D721Med (cell line): ENCODE measurements around the gene RNF17.

Experiments
- DNase-seq: peaks from one replicate; pipeline ENCODE4 v3.0.0; 2011; ENCODE audit warnings: low spot score; ENCODE audit not compliant: insufficient read length
- FAIRE-seq: peaks from 2 replicates; lab custom pipeline; 2011; peaks lifted over from hg19 to GRCh38; lab: Jason Lieb, UNC
- TF ChIP-seq, protein P1 (sequence below): IDR thresholded peaks from 2 replicates; pipeline ENCODE4 v1.5.1; 2012; ENCODE audit warnings: mild to moderate bottlenecking, control low read depth; ENCODE audit not compliant: insufficient read depth; ENCODE audit errors: missing control alignments

RNF17 gene

DNA sequence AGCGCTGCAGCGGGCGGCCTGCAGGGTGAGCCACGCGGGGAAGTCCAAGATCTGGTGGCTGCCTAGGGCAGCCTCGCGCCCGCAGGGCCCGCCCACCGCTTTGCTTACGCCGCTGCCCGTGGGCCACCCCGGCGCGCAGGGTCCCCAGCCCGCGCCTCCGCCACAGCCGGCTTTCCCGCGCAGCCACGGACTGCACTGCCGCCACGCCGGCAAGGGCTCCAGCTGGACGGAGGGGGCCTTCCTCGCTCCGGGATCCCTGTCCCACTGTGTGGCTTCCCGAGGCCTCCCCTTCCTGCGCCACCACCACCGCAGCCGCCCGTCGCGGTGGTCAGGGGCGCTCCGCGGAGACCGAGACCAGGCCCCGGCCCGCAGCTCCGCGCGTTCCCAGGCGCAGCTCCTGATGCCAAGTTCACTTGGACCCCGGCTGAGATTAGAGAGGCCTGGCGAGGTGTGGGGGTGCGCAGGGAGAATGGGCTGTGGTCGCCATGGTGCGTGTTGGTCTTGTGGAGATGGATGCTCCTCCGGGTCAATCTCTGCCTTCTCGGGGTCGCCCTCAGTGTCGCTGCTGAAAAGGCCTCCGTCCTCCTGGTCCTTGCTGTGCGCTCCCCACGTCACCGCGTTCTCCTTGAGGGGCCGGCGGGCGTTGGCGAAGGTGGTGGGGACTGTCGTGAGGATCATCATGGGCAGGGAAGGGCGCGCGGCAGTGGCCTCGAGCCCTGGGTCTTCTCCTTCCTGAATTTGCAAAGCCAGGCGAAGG lies 17.9 kb upstream of the RNF17 start:
- FAIRE-seq (no peak), DNase-seq (no peak)
- TF ChIP-seq, protein P1, sequence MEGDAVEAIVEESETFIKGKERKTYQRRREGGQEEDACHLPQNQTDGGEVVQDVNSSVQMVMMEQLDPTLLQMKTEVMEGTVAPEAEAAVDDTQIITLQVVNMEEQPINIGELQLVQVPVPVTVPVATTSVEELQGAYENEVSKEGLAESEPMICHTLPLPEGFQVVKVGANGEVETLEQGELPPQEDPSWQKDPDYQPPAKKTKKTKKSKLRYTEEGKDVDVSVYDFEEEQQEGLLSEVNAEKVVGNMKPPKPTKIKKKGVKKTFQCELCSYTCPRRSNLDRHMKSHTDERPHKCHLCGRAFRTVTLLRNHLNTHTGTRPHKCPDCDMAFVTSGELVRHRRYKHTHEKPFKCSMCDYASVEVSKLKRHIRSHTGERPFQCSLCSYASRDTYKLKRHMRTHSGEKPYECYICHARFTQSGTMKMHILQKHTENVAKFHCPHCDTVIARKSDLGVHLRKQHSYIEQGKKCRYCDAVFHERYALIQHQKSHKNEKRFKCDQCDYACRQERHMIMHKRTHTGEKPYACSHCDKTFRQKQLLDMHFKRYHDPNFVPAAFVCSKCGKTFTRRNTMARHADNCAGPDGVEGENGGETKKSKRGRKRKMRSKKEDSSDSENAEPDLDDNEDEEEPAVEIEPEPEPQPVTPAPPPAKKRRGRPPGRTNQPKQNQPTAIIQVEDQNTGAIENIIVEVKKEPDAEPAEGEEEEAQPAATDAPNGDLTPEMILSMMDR = no peak

DNA sequence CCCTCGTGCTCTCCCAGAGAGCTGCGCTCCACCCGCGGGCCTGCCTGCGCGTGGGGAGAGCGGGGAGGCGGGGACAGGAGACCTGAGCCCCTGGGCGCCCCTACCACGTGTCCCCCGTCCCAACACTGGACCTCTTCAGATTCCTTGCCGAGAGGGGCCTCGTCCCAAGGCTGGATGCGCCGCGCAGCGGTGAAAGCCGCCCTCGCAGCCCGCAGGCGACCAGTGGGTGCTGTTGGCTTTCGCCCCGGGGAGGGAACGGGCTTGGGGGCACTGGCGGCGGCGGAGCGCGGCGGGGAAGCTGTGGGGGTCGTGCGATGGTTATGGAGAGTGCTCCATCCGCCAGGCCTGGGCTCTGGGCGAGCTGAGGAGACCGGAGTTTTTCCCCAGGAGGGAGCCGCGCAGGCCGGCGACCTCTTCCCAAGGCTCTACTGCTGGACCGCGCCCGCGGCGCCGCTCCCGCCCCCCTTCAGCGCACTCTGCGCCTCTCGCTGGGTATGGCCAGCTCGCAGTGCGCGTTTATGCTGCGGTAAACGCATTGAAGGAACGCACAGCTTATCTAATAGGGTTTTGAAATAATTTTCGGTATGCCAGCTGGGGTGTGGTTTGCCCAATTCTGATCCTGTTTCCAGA lies 17.2 kb upstream of the RNF17 start:
- DNase-seq (no peak), FAIRE-seq (no peak)
- TF ChIP-seq, protein P1 = no peak

DNA sequence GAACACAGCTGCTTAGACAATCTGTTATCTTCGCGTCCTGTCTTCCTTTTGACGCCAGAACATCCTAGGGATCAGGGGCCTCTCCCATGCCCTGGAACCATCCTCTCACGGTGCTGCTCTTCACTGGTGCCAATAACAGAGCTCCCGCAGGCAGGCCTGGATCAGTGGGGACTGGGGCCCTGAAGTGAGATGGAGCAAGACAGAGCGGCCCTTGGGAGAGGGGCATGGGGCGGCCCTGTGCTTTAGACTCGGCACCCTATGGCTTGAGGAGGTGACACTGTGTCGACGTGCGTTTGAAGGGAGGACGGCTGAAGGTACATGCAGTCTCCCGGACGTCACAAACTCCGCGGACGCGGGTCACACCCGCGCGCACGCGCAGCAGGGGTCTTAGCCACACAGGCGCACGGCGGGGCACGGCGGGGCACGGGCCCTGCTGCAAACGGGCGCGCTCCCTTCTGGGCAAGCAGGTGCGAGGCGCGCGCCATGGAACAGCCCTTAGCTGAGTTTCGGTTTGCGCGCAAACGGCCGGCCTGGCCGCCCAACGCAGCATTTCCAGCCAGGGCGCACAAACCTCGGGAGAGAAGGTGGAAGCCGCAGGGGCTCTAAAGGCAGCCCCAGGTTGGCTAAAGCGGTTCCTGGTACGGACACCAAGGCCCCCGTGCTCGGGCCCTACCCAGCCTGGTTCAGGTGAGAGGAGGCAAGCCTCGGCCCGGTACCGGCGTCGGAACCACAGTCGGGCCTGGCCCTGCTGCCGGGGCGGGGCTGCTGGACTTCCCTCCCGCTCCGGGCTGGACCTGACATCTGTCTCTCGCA lies 16.5 kb upstream of the RNF17 start:
- FAIRE-seq (no peak), DNase-seq (no peak)

GRCh38 chr13:24748061-24748400 lies 15.9 kb upstream of the RNF17 start:
- no peak for FAIRE-seq
- no peak for DNase-seq
- TF ChIP-seq, protein P1 = no peak

More for the DNA sequence above, 16.5 kb upstream of the RNF17 start:
- TF ChIP-seq, protein P1 = no peak

DNA sequence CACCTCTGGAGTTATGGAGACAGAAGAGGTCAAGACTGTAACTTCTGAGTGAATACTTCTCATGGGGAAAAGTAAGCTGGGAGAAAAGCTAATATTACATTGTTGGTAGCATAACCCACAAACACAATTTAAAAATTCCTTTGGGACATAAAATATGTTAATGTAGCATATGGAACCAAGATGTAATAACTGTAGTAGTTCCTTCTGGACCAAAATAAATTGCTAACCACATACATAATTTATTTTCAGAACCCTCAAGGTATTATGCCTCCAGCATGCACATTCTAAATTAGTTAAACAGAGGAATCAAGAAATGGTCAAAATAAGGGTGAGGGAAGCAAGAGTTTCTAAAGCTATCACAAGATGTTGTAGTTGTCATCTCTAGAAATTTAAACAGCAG lies 4.8 kb upstream of the RNF17 start:
- no peak for FAIRE-seq
- no peak for DNase-seq
- TF ChIP-seq, protein P1 = no peak

DNA sequence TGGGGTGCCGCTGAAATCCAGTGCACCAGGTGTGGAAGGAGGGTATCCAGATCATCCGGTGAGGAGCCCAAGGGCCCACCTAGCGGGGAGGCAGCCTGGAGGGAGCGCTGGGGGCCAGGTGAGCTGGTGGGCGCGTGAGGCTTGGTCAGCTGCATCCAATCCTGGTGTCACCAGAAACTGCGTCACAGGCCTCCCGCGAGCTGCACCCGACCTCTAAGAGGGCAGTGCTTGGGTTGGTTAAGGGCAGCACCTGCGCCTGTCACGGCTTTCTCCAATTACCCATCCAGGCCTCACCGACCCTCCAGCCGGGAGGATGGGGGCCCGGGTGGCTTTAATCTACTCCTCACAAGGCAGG lies 284 bp downstream of the RNF17 start:
- DNase-seq = no peak
- TF ChIP-seq, protein P1 = no peak
- FAIRE-seq = no peak

DNA sequence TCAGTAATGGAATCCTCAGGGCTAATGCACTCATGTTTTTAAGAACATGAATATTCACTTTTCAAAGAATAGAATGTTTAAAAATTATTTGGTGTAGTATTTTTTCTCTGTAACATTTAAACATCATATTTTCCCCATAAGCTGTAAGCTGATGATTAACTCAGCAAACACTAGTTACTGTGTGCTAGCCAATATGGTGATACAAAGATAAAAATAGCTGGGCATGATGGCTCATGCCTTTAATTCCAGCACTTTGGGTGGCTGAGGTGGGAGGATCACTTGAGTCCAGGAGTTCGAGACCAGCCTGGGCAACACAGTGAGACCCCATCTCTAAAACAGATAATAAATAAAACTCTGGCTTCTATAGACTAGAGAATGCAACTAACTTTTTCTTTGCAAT lies 13.2 kb downstream of the RNF17 start:
- TF ChIP-seq, protein P1 = no peak
- no peak for FAIRE-seq
- no peak for DNase-seq
